Body of pancreas (tissue), 4 donors: Measurements from ENCODE around the gene DDRGK1.

Experiments
- POLR2A ChIP-seq, 3 donors: fragments of 450-650 bp; IDR thresholded peaks; one replicate each; pipeline ENCODE4 v1.6.1; 2016; ENCODE audit warnings: antibody characterized with exemption in 3 of 3, mild to moderate bottlenecking in 2 of 3
- TF ChIP-seq, protein P1 (sequence below), 7 experiments: fragments of 450-650 bp in 4 of 7; fragments of 200-600 bp in 3 of 7; sonication (generic) in 3 of 7; IDR thresholded peaks; one replicate each; pipeline ENCODE4 v1.5.1; 2016 to 2019; ENCODE audit warnings: antibody characterized with exemption in 7 of 7

DNA sequence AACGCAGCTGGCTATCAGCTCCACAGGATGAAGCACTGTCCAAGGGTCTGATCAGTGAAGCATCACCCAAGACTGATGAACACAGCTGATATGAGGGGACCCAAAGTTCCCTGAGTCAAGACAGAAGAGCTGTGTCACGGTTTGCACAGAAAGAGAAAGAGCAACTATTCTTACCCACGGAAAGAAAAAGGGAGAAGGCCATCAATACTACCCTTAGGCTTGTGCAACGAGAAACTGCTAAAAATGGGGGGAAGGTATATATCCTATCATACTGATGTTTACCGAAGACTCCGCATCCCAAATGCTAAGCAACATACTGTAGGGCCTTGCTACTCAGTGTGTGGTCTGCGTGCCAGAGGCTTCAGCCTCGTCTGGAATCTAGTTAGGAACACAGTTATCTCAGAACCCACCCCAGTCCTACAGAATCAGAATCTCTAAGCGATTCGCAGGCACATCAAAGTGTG lies 45.5 kb downstream of the DDRGK1 start:
- TF ChIP-seq, protein P1, sequence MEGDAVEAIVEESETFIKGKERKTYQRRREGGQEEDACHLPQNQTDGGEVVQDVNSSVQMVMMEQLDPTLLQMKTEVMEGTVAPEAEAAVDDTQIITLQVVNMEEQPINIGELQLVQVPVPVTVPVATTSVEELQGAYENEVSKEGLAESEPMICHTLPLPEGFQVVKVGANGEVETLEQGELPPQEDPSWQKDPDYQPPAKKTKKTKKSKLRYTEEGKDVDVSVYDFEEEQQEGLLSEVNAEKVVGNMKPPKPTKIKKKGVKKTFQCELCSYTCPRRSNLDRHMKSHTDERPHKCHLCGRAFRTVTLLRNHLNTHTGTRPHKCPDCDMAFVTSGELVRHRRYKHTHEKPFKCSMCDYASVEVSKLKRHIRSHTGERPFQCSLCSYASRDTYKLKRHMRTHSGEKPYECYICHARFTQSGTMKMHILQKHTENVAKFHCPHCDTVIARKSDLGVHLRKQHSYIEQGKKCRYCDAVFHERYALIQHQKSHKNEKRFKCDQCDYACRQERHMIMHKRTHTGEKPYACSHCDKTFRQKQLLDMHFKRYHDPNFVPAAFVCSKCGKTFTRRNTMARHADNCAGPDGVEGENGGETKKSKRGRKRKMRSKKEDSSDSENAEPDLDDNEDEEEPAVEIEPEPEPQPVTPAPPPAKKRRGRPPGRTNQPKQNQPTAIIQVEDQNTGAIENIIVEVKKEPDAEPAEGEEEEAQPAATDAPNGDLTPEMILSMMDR (IDR thresholded peaks at IDR 0.05): no peak
- TF ChIP-seq POLR2A (IDR thresholded peaks at IDR 0.05): no peak
